Fibroblast of villous mesenchyme (primary cell): Measurements from ENCODE around the gene CASKIN1. TPM values are rescaled to one million over a fixed set of nuclear protein-coding genes. Genes with fewer than 3 reads are reported as not detected.

Source experiments
- DNase-seq: peaks from one replicate; pipeline ENCODE4 v3.0.0-alpha.2; 2010; ENCODE audit warnings: low read depth
- H3K4me3 ChIP-seq: 2 replicates; pipeline ENCODE4 v1.5.1; 2011; ENCODE audit warnings: low read depth, mild to moderate bottlenecking, low read length
- CTCF ChIP-seq: IDR thresholded peaks from 2 replicates; pipeline ENCODE4 v1.5.1; 2012; ENCODE audit warnings: low read depth, mild to moderate bottlenecking, low read length; ENCODE audit not compliant: insufficient read depth
- total RNA-seq: library from RNA; depleted of rRNA; stranded (reverse); fragments of >200 nt; gene quantifications from 2 replicates; pipeline ENCODE4 v1.2.3, GENCODE V29; 2012

The CASKIN1 gene
- total RNA-seq, 1 donor: 0.86 TPM

GRCh38 chr16:2180962-2181923, 15.2 kb downstream of the CASKIN1 start:
- DNase-seq: no peak
- TF ChIP-seq CTCF: no peak
- H3K4me3 ChIP-seq: no peak overlapping the region

GRCh38 chr16:2180461-2180860, 15.9 kb downstream of the CASKIN1 start:
- DNase-seq: no peak
- TF ChIP-seq CTCF: no peak
- H3K4me3 ChIP-seq: no peak overlapping the region

- DNase-seq: no peak
- no peak for TF ChIP-seq CTCF
Measured at GRCh38 chr16:2179576-2179975, 16.8 kb downstream of the CASKIN1 start.

GRCh38 chr16:2179107-2179501, 17.3 kb downstream of the CASKIN1 start:
- no peak for TF ChIP-seq CTCF
- no peak for DNase-seq
- H3K4me3 ChIP-seq: no peak overlapping the region

More at GRCh38 chr16:2179576-2179975, 16.8 kb downstream of the CASKIN1 start:
- H3K4me3 ChIP-seq: no peak overlapping the region

- H3K4me3 ChIP-seq: no peak overlapping the region
- no peak for TF ChIP-seq CTCF
- DNase-seq: no peak
Measured at GRCh38 chr16:2178321-2179106, 17.9 kb downstream of the CASKIN1 start.

GRCh38 chr16:2177561-2177960, 18.8 kb downstream of the CASKIN1 start:
- no peak for DNase-seq
- H3K4me3 ChIP-seq: no peak overlapping the region
- no peak for TF ChIP-seq CTCF
